GM12878 (cell line): ENCODE data around the gene SENP6. TPM values are rescaled to one million over a fixed set of nuclear protein-coding genes. Genes with fewer than 3 reads are reported as not detected.

Experiments
- ATAC-seq: fragments of 200-7000 bp; cut with Tn5 transposase; 3 replicates; pipeline ENCODE4 v1.9.1; 2020; ENCODE audit warnings: mild to moderate bottlenecking, moderate library complexity
- BruUV-seq: library from RNA; stranded (reverse); fragments of 400-500 nt; replicated peaks from 2 replicates; lab custom pipeline; 2021; lab: Mats Ljungman, UMichigan
- CTCF ChIA-PET: fragments of 300-600 bp; sonication (Branson Sonifier 250); formaldehyde crosslinking; extraction: SDS; loops from one replicate; lab custom pipeline; 2021; ENCODE audit warnings: inconsistent platforms; lab: Yijun Ruan, JAX
- POLR2A ChIA-PET: fragments of 350-600 bp; formaldehyde crosslinking; extraction: SDS; loops from one replicate; lab custom pipeline; 2021; ENCODE audit warnings: inconsistent platforms; lab: Charles Lee
- RAD21 ChIA-PET: fragments of 300-600 bp; sonication (Branson Sonifier 250); formaldehyde crosslinking; loops from one replicate; lab custom pipeline; 2023; ENCODE audit warnings: antibody characterized with exemption; ENCODE audit not compliant: unreplicated experiment; lab: Charles Lee
- SMC1A ChIA-PET: fragments of 300-600 bp; sonication (Branson Sonifier 250); formaldehyde crosslinking; loops from one replicate; lab custom pipeline; 2023; ENCODE audit not compliant: unreplicated experiment, uncharacterized antibody; lab: Charles Lee
- DNase-seq: peaks from one replicate; pipeline ENCODE4 v3.0.0-alpha.2; 2011; ENCODE audit warnings: low read depth, low spot score
- FAIRE-seq: peaks from 3 replicates; lab custom pipeline; 2011; peaks lifted over from hg19 to GRCh38; lab: Jason Lieb, UNC
- H2AFZ ChIP-seq: 2 replicates; pipeline ENCODE4 v1.6.0; 2011; ENCODE audit warnings: low read depth, low read length, control low read depth; ENCODE audit not compliant: control insufficient read depth
- H3K27ac ChIP-seq: 2 replicates; pipeline ENCODE4 v1.5.1; 2011; ENCODE audit warnings: control low read depth; ENCODE audit not compliant: control insufficient read depth, insufficient read depth
- H3K27me3 ChIP-seq, 2 experiments: replicated peaks in 1 of 2; 2 replicates each; pipeline versions ENCODE4 v1.6.0 to v1.6.1; 2011; ENCODE audit warnings: low read length in 1 of 2; ENCODE audit not compliant: control insufficient read depth in 2 of 2, insufficient read depth in 2 of 2
- H3K36me3 ChIP-seq, 2 experiments: 2 replicates each; pipeline ENCODE4 v1.5.1; 2011; ENCODE audit warnings: low read length in 1 of 2; ENCODE audit not compliant: control insufficient read depth in 2 of 2, insufficient read depth in 2 of 2
- H3K4me1 ChIP-seq: 2 replicates; pipeline ENCODE4 v1.6.1; 2011; ENCODE audit warnings: mild to moderate bottlenecking, low read length, moderate library complexity, mixed read lengths; ENCODE audit not compliant: control insufficient read depth, insufficient read depth
- H3K4me2 ChIP-seq: 2 replicates; pipeline ENCODE4 v1.6.0; 2011; ENCODE audit warnings: control low read depth; ENCODE audit not compliant: control insufficient read depth, insufficient read depth
- H3K4me3 ChIP-seq: fragments of 200-600 bp; sonication (generic); 2 replicates; pipeline ENCODE4 v1.5.1; 2016
- H3K79me2 ChIP-seq: 2 replicates; pipeline ENCODE4 v1.6.0; 2011; ENCODE audit warnings: low read length; ENCODE audit not compliant: control insufficient read depth, insufficient read depth
- H3K9ac ChIP-seq: 2 replicates; pipeline ENCODE4 v1.8.0; 2011; ENCODE audit warnings: low read length, control low read depth, mixed read lengths; ENCODE audit not compliant: control insufficient read depth, insufficient read depth
- H3K9me3 ChIP-seq: replicated peaks from 3 replicates; pipeline ENCODE4 v1.5.1; 2011; ENCODE audit warnings: mild to moderate bottlenecking, low read length; ENCODE audit not compliant: control insufficient read depth, insufficient read depth
- H4K20me1 ChIP-seq: 2 replicates; pipeline ENCODE4 v1.6.0; 2011; ENCODE audit not compliant: control insufficient read depth, insufficient read depth
- EGR1 ChIP-seq, 2 experiments: IDR thresholded peaks; 1 replicate in 1 of 2; 2 replicates in 1 of 2; pipeline ENCODE4 v1.6.1; 2011 to 2012; ENCODE audit warnings: low read depth in 2 of 2, low read length in 2 of 2, borderline replicate concordance in 1 of 2, mild to moderate bottlenecking in 1 of 2, moderate library complexity in 1 of 2
- ETV6 ChIP-seq, 2 experiments: fragments of 450-650 bp in 1 of 2; IDR thresholded peaks in 1 of 2; conservative IDR thresholded peaks in 1 of 2; 2 replicates each; pipeline ENCODE4 v1.6.1; 2014; ENCODE audit warnings: antibody characterized with exemption in 1 of 2, borderline replicate concordance in 1 of 2, low read depth in 1 of 2, mild to moderate bottlenecking in 1 of 2, moderate library complexity in 1 of 2
- IKZF1 ChIP-seq: fragments of 450-650 bp; conservative IDR thresholded peaks from 2 replicates; pipeline ENCODE4 v1.6.1; 2017; ENCODE audit warnings: antibody characterized with exemption, mild to moderate bottlenecking
- IKZF2 ChIP-seq, 2 experiments: fragments of 450-650 bp; IDR thresholded peaks; 2 replicates each; pipeline ENCODE4 v1.6.1; 2017; ENCODE audit warnings: mild to moderate bottlenecking in 2 of 2, moderate library complexity in 2 of 2
- MEF2B ChIP-seq: fragments of 450-650 bp; IDR thresholded peaks from 2 replicates; pipeline ENCODE4 v1.6.1; 2018; ENCODE audit warnings: mild to moderate bottlenecking, moderate library complexity; ENCODE audit not compliant: partially characterized antibody, poor library complexity, severe bottlenecking
- MTA2 ChIP-seq: fragments of 450-650 bp; IDR thresholded peaks from 2 replicates; pipeline ENCODE4 v1.6.1; 2016; ENCODE audit warnings: low read depth, mild to moderate bottlenecking, moderate library complexity
- NBN ChIP-seq: fragments of 450-650 bp; IDR thresholded peaks from 2 replicates; pipeline ENCODE4 v1.6.1; 2016
- NFYB ChIP-seq: IDR thresholded peaks from 2 replicates; pipeline ENCODE4 v1.6.1; 2011; ENCODE audit warnings: low read depth, mild to moderate bottlenecking, low read length, improper control_type of control experiment, moderate library complexity; ENCODE audit not compliant: insufficient read depth
- NR2F1 ChIP-seq: fragments of 450-650 bp; conservative IDR thresholded peaks from 2 replicates; pipeline ENCODE4 v1.6.1; 2017; ENCODE audit warnings: mild to moderate bottlenecking
- RAD21 ChIP-seq: IDR thresholded peaks from 2 replicates; pipeline ENCODE4 v1.6.1; 2011; ENCODE audit warnings: mild to moderate bottlenecking, low read depth, low read length, moderate library complexity; ENCODE audit not compliant: insufficient read depth
- RELA ChIP-seq: fragments of 450-650 bp; IDR thresholded peaks from 2 replicates; pipeline ENCODE4 v1.8.0; 2014; ENCODE audit warnings: borderline replicate concordance; ENCODE audit not compliant: partially characterized antibody
- SIN3A ChIP-seq: IDR thresholded peaks from 2 replicates; pipeline ENCODE4 v1.6.1; 2012; ENCODE audit warnings: low read depth, low read length, improper control_type of control experiment
- STAT1 ChIP-seq: fragments of 450-650 bp; conservative IDR thresholded peaks from 2 replicates; pipeline ENCODE4 v1.6.1; 2014; ENCODE audit warnings: antibody characterized with exemption, mild to moderate bottlenecking
- WGBS: methylation state at CpG from one replicate; pipeline ENCODE4 v1.1.6; 2016; ENCODE audit warnings: low lambda C conversion rate; ENCODE audit not compliant: insufficient replicate concordance, insufficient coverage; ENCODE audit errors: missing lambda C conversion rate; 5-methylcytosine and 5-hydroxymethylcytosine counted together
- in situ Hi-C: fragments of 300-500 bp; cut with MboI; formaldehyde crosslinking; loops from 9 replicates; pipeline ENCODE4 v1.14.3; 2018; ENCODE audit warnings: mixed read lengths
- intact Hi-C: fragments of 100-400 bp; cut with micrococcal nuclease; formaldehyde crosslinking; loops from one replicate; pipeline ENCODE4 v1.14.2; 2022; ENCODE audit not compliant: unreplicated experiment
- polyA plus RNA-seq, 11 experiments: library from polyadenylated mRNA; depleted of rRNA in 4 of 11; unstranded in 6 of 11; stranded (reverse) in 5 of 11; fragments of >200 nt; fragmentation: Nextera tagmentation in 4 of 11; fragmentation: Illumina TruSeq in 1 of 11; extraction: Ambion mirVana in 4 of 11; extraction: Trizol in 1 of 11; gene quantifications; 1 replicate in 1 of 11; 2 replicates in 10 of 11; pipeline versions ENCODE4 v1.2.1 to v1.2.3, GENCODE V29; 2011 to 2016; ENCODE audit warnings: inconsistent platforms in 2 of 11, missing spikeins in 2 of 11, low read depth in 1 of 11
- total RNA-seq, 4 experiments: library from RNA; depleted of rRNA in 3 of 4; stranded (reverse); fragments of >200 nt in 3 of 4; fragmentation: Illumina TruSeq in 1 of 4; extraction: Trizol in 1 of 4; gene quantifications; 2 replicates each; pipeline versions ENCODE4 v1.2.1 to v1.2.3, GENCODE V29; 2013 to 2021
- TF ChIP-seq, protein P1 (sequence below): fragments of 450-650 bp; IDR thresholded peaks from 2 replicates; pipeline ENCODE4 v1.6.1; 2017; ENCODE audit warnings: mild to moderate bottlenecking, moderate library complexity
- TF ChIP-seq, protein P2 (sequence below): fragments of 450-650 bp; formaldehyde crosslinking; IDR thresholded peaks from 2 replicates; pipeline ENCODE4 v1.5.0; 2022; ENCODE audit warnings: mild to moderate bottlenecking, missing genetic modification characterization

The SENP6 gene
- total and polyA plus RNA-seq, 10 of the 15 experiments (the other 5 are each of a cell fraction or from before 2014, with no cell fraction given): 10.7 to 70.0 (median 42.3) TPM

DNA sequence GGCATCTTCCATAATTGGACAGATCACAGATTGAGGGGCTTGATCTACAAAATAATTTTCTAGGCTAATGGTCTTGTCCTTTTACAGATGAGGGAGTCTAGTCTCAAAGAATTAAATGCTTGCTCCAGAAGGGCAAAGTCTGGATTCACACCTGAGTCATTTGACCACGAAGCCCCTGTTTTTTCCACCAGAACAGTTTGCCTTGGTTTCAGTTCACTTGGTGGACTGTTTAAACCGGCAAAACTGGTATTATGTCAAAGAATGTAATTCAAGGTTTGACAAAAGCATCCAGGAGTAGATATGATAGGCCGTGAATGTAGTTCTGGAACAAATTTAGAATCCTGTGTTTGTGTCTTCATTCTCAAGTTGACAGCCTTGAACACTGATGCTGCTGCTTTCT, 150.7 kb downstream of the SENP6 start:
- Histone ChIP-seq H3K9ac (no peak overlapping the region), H3K4me1 (peaks cover 6% of the 10 kb centered on the region), H3K27ac (no peak overlapping the region), H3K79me2 (no peaks in the 10 kb centered on the region; the same call in 1 of the 2 replicates), H2AFZ (no peak overlapping the region), H3K27me3 (no peaks in the 10 kb centered on the region), H3K4me2 (peak overlapping the region; percentile 4; the same call in 1 of the 2 replicates), H3K4me3 (no peak overlapping the region), H3K36me3 (no peaks in the 10 kb centered on the region), H4K20me1 (no peaks in the 10 kb centered on the region), H3K9me3 (no peaks in the 10 kb centered on the region)
- in situ Hi-C loops (loop anchor here (10.0 kb wide), 1 partner anchor 468 kb away; the partner anchor contains the start of gene TMEM30A), intact Hi-C loops (loop anchor here (10.0 kb wide), 1 partner anchor 258 kb away; the partner anchor contains the start of gene FILIP1)
- CTCF ChIA-PET: no interaction called here
- POLR2A ChIA-PET: interaction anchor here (0.7 kb wide), 1 partner anchor 270 kb away, joined by 3 read pairs; no protein-coding TSS in a partner anchor
- SMC1A ChIA-PET: interaction anchor here (1.1 to 1.4 kb wide), 3 partner anchors 22 to 141 kb away, joined by 3 read pairs; no protein-coding TSS in a partner anchor
- RAD21 ChIA-PET: no interaction called here
- ATAC-seq: peak; percentile 2; the same call in 2 of the 3 replicates
- WGBS: 30% methylated on average over 3 of the region's 3 CpGs
- no peak for DNase-seq
- BruUV-seq: no TSS peak
- FAIRE-seq: no peak
- peak; percentile 57; the same call in 1 of the 2 replicates for TF ChIP-seq MTA2
- TF ChIP-seq STAT1: no peak
- no peak for TF ChIP-seq MEF2B
- TF ChIP-seq NBN: no peak
- TF ChIP-seq, protein P1, sequence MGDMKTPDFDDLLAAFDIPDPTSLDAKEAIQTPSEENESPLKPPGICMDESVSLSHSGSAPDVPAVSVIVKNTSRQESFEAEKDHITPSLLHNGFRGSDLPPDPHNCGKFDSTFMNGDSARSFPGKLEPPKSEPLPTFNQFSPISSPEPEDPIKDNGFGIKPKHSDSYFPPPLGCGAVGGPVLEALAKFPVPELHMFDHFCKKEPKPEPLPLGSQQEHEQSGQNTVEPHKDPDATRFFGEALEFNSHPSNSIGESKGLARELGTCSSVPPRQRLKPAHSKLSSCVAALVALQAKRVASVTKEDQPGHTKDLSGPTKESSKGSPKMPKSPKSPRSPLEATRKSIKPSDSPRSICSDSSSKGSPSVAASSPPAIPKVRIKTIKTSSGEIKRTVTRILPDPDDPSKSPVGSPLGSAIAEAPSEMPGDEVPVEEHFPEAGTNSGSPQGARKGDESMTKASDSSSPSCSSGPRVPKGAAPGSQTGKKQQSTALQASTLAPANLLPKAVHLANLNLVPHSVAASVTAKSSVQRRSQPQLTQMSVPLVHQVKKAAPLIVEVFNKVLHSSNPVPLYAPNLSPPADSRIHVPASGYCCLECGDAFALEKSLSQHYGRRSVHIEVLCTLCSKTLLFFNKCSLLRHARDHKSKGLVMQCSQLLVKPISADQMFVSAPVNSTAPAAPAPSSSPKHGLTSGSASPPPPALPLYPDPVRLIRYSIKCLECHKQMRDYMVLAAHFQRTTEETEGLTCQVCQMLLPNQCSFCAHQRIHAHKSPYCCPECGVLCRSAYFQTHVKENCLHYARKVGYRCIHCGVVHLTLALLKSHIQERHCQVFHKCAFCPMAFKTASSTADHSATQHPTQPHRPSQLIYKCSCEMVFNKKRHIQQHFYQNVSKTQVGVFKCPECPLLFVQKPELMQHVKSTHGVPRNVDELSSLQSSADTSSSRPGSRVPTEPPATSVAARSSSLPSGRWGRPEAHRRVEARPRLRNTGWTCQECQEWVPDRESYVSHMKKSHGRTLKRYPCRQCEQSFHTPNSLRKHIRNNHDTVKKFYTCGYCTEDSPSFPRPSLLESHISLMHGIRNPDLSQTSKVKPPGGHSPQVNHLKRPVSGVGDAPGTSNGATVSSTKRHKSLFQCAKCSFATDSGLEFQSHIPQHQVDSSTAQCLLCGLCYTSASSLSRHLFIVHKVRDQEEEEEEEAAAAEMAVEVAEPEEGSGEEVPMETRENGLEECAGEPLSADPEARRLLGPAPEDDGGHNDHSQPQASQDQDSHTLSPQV: no peak
- TF ChIP-seq, protein P2, sequence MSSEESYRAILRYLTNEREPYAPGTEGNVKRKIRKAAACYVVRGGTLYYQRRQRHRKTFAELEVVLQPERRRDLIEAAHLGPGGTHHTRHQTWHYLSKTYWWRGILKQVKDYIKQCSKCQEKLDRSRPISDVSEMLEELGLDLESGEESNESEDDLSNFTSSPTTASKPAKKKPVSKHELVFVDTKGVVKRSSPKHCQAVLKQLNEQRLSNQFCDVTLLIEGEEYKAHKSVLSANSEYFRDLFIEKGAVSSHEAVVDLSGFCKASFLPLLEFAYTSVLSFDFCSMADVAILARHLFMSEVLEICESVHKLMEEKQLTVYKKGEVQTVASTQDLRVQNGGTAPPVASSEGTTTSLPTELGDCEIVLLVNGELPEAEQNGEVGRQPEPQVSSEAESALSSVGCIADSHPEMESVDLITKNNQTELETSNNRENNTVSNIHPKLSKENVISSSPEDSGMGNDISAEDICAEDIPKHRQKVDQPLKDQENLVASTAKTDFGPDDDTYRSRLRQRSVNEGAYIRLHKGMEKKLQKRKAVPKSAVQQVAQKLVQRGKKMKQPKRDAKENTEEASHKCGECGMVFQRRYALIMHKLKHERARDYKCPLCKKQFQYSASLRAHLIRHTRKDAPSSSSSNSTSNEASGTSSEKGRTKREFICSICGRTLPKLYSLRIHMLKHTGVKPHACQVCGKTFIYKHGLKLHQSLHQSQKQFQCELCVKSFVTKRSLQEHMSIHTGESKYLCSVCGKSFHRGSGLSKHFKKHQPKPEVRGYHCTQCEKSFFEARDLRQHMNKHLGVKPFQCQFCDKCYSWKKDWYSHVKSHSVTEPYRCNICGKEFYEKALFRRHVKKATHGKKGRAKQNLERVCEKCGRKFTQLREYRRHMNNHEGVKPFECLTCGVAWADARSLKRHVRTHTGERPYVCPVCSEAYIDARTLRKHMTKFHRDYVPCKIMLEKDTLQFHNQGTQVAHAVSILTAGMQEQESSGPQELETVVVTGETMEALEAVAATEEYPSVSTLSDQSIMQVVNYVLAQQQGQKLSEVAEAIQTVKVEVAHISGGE (CRISPR knock-in tag): no peak
- no peak for TF ChIP-seq NR2F1
- no peak for TF ChIP-seq EGR1 (IDR thresholded peaks at IDR 0.05; ENCODE audit: borderline replicate concordance in 1 of 2, low read depth in 2 of 2, low read length in 2 of 2)
- TF ChIP-seq SIN3A: no peak
- TF ChIP-seq RELA: no peak
- TF ChIP-seq ETV6 (conservative IDR thresholded peaks at IDR 0.05 in 1 of 2, IDR thresholded peaks at IDR 0.05 in 1 of 2; ENCODE audit: borderline replicate concordance in 1 of 2, low read depth in 1 of 2): no peak
- peak; percentile 43 to 50; a peak in 2 of 4 replicates for TF ChIP-seq IKZF2 (IDR thresholded peaks at IDR 0.05)
- TF ChIP-seq RAD21: no peak
- TF ChIP-seq IKZF1: peak; percentile 47; the same call in 1 of the 2 replicates
- TF ChIP-seq NFYB: no peak
